HepG2 (cell line): ENCODE results near the gene ACSM6. TPM values are rescaled to one million over a fixed set of nuclear protein-coding genes. Genes with fewer than 3 reads are reported as not detected.

Experiments used
- EED ChIP-seq: sonication (generic); formaldehyde crosslinking; IDR thresholded peaks from 2 replicates; pipeline ENCODE4 v1.5.0; 2020; ENCODE audit warnings: mild to moderate bottlenecking, missing genetic modification reagents
- EP300 ChIP-seq, 3 experiments: sonication (generic) in 1 of 3; formaldehyde crosslinking in 1 of 3; IDR thresholded peaks; 2 replicates each; pipeline versions ENCODE4 v1.5.1 to v1.6.1; 2011 to 2020; ENCODE audit warnings: low read depth in 2 of 3, low read length in 2 of 3, borderline replicate concordance in 1 of 3, improper control_type of control experiment in 1 of 3, mild to moderate bottlenecking in 1 of 3, missing genetic modification reagents in 1 of 3, moderate library complexity in 1 of 3
- FOSL1 ChIP-seq: sonication (generic); formaldehyde crosslinking; IDR thresholded peaks from 2 replicates; pipeline ENCODE4 v1.9.0; 2021; ENCODE audit warnings: missing genetic modification reagents, borderline replicate concordance
- HDAC6 ChIP-seq: fragments of 200-600 bp; sonication (generic); IDR thresholded peaks from 2 replicates; pipeline ENCODE4 v1.7.0; 2017; ENCODE audit warnings: mild to moderate bottlenecking, antibody characterized with exemption, low read length, low read depth
- MXI1 ChIP-seq: IDR thresholded peaks from 3 replicates; pipeline ENCODE4 v1.6.1; 2012; ENCODE audit warnings: low read depth, low read length, inconsistent platforms, borderline replicate concordance
- NR2C2 ChIP-seq: sonication (generic); formaldehyde crosslinking; IDR thresholded peaks from 2 replicates; pipeline ENCODE4 v1.4.0; 2020; ENCODE audit warnings: missing genetic modification reagents, mild to moderate bottlenecking, moderate library complexity, borderline replicate concordance
- NR2F1 ChIP-seq, 2 experiments: fragments of 450-650 bp in 1 of 2; formaldehyde crosslinking in 1 of 2; IDR thresholded peaks; 2 replicates each; pipeline versions ENCODE4 v1.5.0 to v1.6.1; 2016 to 2020; ENCODE audit warnings: mild to moderate bottlenecking in 1 of 2, missing compliant biosample characterization in 1 of 2, missing genetic modification reagents in 1 of 2, moderate library complexity in 1 of 2
- RBM22 ChIP-seq: fragments of 200-400 bp; formaldehyde crosslinking; optimal IDR thresholded peaks from 2 replicates; pipeline ENCODE3; 2017; ENCODE audit warnings: mild to moderate bottlenecking, low read length, moderate library complexity
- RCOR2 ChIP-seq: IDR thresholded peaks from 2 replicates; pipeline ENCODE4 v1.6.1; 2016; ENCODE audit warnings: missing biosample characterization, missing genetic modification reagents
- SNAPC2 ChIP-seq: sonication (generic); formaldehyde crosslinking; IDR thresholded peaks from 2 replicates; pipeline ENCODE4 v1.8.1; 2022; ENCODE audit warnings: mild to moderate bottlenecking, missing genetic modification reagents
- THRA ChIP-seq: sonication (generic); formaldehyde crosslinking; IDR thresholded peaks from 2 replicates; pipeline ENCODE4 v1.4.0; 2020; ENCODE audit warnings: missing genetic modification reagents, borderline replicate concordance
- ZBTB49 ChIP-seq: sonication (generic); formaldehyde crosslinking; IDR thresholded peaks from 2 replicates; pipeline ENCODE4 v1.4.0; 2020; ENCODE audit warnings: missing genetic modification reagents, borderline replicate concordance
- ZBTB7A ChIP-seq: sonication (generic); formaldehyde crosslinking; IDR thresholded peaks from 2 replicates; pipeline ENCODE4 v1.8.0; 2022; ENCODE audit warnings: mild to moderate bottlenecking, missing genetic modification reagents
- ZFP62 ChIP-seq: sonication (generic); formaldehyde crosslinking; IDR thresholded peaks from 2 replicates; pipeline ENCODE4 v1.4.0; 2020; ENCODE audit warnings: missing genetic modification reagents
- ZNF121 ChIP-seq: sonication (generic); formaldehyde crosslinking; IDR thresholded peaks from 2 replicates; pipeline ENCODE4 v1.5.0; 2020; ENCODE audit warnings: mild to moderate bottlenecking, missing genetic modification reagents
- ZNF224 ChIP-seq: sonication (generic); formaldehyde crosslinking; IDR thresholded peaks from 2 replicates; pipeline ENCODE4 v1.5.0; 2020; ENCODE audit warnings: mild to moderate bottlenecking, missing genetic modification reagents
- ZNF3 ChIP-seq: IDR thresholded peaks from 2 replicates; pipeline ENCODE4 v1.7.0; 2017; ENCODE audit warnings: inconsistent platforms
- ZNF331 ChIP-seq: sonication (generic); formaldehyde crosslinking; IDR thresholded peaks from 2 replicates; pipeline ENCODE4 v1.4.0; 2020; ENCODE audit warnings: missing genetic modification reagents
- ZNF766 ChIP-seq: sonication (generic); formaldehyde crosslinking; IDR thresholded peaks from 2 replicates; pipeline ENCODE4 v1.5.0; 2020; ENCODE audit warnings: missing genetic modification reagents, borderline replicate concordance
- ZNF780A ChIP-seq: sonication (generic); formaldehyde crosslinking; IDR thresholded peaks from 2 replicates; pipeline ENCODE4 v1.8.0; 2022; ENCODE audit warnings: mild to moderate bottlenecking, missing genetic modification reagents, moderate library complexity
- polyA plus RNA-seq, 8 experiments: library from polyadenylated mRNA; depleted of rRNA in 3 of 8; stranded (reverse) in 7 of 8; unstranded in 1 of 8; fragments of >200 nt; fragmentation: Illumina TruSeq in 4 of 8; extraction: Trizol in 4 of 8; gene quantifications; 2 replicates each; pipeline versions ENCODE4 v1.2.1 to v1.2.3, GENCODE V29; 2011 to 2016; ENCODE audit warnings: low read depth in 4 of 8, missing spikeins in 1 of 8, mixed read lengths in 1 of 8; ENCODE audit not compliant: insufficient read depth in 1 of 8
- total RNA-seq, 5 experiments: library from RNA; depleted of rRNA; stranded (reverse); fragments of >200 nt; fragmentation: Illumina TruSeq; extraction: Trizol; gene quantifications; 2 replicates each; pipeline ENCODE4 v1.2.3, GENCODE V29; 2016; ENCODE audit warnings: low read depth in 1 of 5
- TF ChIP-seq, protein P1 (sequence below): sonication (generic); formaldehyde crosslinking; conservative IDR thresholded peaks from 2 replicates; pipeline ENCODE4 v1.5.0; 2020; ENCODE audit warnings: missing genetic modification reagents
- TF ChIP-seq, protein P2 (sequence below): IDR thresholded peaks from 2 replicates; pipeline ENCODE4 v1.6.1; 2016; ENCODE audit warnings: mild to moderate bottlenecking, missing biosample characterization, missing genetic modification reagents

Gene ACSM6
- total and polyA plus RNA-seq, 2 of the 13 experiments (the other 11 are each of a cell fraction or from before 2014, with no cell fraction given), result not detected

GRCh38 chr10:95262763-95263518, 68.9 kb downstream of the ACSM6 start (continued):
- TF ChIP-seq, protein P1, sequence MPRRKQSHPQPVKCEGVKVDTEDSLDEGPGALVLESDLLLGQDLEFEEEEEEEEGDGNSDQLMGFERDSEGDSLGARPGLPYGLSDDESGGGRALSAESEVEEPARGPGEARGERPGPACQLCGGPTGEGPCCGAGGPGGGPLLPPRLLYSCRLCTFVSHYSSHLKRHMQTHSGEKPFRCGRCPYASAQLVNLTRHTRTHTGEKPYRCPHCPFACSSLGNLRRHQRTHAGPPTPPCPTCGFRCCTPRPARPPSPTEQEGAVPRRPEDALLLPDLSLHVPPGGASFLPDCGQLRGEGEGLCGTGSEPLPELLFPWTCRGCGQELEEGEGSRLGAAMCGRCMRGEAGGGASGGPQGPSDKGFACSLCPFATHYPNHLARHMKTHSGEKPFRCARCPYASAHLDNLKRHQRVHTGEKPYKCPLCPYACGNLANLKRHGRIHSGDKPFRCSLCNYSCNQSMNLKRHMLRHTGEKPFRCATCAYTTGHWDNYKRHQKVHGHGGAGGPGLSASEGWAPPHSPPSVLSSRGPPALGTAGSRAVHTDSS (CRISPR knock-in tag), result no peak
- TF ChIP-seq RBM22 (no peak), ZNF3 (CRISPR knock-in tag) (no peak), EP300 (IDR thresholded peaks at IDR 0.05; ENCODE audit: low read depth in 2 of 2, low read length in 2 of 2) (peak in 1 of 2 experiments; percentile 6; a peak in 1 of 4 replicates), EP300 (CRISPR knock-in tag; IDR thresholded peaks at IDR 0.05; ENCODE audit: borderline replicate concordance) (no peak), NR2C2 (CRISPR knock-in tag) (no peak), RCOR2 (CRISPR knock-in tag) (peak; percentile 42; the same call in 1 of the 2 replicates), NR2F1 (CRISPR knock-in tag; IDR thresholded peaks at IDR 0.05) (0 out of 4 replicates have a peak, but pooled peaks have one; percentile 33 to 37), FOSL1 (CRISPR knock-in tag) (no peak), ZFP62 (CRISPR knock-in tag) (no peak), ZNF766 (CRISPR knock-in tag) (no peak), ZBTB49 (CRISPR knock-in tag) (no peak), ZNF780A (no peak), ZBTB7A (CRISPR knock-in tag) (no peak), ZNF121 (peak; percentile 83), ZNF331 (CRISPR knock-in tag) (0 out of 2 replicates have a peak, but pooled peaks have one; percentile 25), ZNF224 (CRISPR knock-in tag) (no peak), THRA (CRISPR knock-in tag) (0 out of 2 replicates have a peak, but pooled peaks have one; percentile 25), SNAPC2 (no peak), EED (CRISPR knock-in tag) (no peak), MXI1 (no peak), HDAC6 (no peak)
- TF ChIP-seq, protein P2, sequence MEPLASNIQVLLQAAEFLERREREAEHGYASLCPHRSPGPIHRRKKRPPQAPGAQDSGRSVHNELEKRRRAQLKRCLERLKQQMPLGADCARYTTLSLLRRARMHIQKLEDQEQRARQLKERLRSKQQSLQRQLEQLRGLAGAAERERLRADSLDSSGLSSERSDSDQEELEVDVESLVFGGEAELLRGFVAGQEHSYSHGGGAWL (CRISPR knock-in tag), result no peak
